Activated CD4-positive, alpha-beta T cell treated with anti-CD3 and anti-CD28 coated beads, Interleukin-2, Interleukin-4, amounts not matched to agents 100 ng/mL and 50 ng/mL, durations not matched to agents 16 hours and 8 hours (primary cell): Measurements from ENCODE around the gene LANCL1.

Experiments used
- DNase-seq: peaks from one replicate; pipeline ENCODE4 v3.0.0-alpha.2; 2020; ENCODE audit warnings: low spot score

Gene LANCL1

DNA sequence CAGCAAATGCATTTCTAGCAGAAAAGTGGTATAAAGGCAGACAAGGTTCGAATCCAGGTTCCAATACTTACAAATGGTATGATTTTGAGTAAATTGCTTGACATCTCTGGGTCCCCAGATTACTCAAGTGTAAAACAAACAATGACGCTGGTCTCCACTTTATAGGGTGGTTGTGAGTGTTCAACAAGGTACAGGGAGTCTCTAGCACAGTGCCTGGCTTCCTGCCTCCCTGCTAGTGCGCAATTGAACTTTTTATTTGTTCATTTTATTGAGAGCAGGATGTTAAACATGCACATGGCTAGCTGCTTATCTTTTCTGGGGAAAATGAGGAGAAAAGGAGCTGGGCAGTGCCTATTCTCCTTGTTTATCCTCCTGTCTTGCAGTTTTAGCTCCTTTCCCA is 86.7 kb downstream of the LANCL1 start:
- DNase-seq: no peak

DNA sequence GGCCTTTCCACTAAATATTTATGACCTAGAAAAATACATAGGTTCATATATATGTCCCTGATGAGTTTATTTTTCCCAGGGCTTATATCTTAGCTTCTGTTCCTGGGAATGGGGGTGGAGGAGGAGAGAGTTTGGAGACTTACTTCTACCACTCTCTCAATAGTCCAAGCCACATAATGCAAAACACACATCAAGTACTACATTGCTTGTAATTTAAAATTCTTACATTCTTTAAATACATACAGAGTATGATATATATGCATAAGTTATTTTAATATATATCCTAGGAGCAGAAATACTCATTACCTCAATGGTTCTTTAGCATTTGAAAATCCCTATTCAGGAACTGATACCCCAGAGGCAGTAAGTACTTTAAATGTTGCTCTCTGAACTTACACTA is 88.4 kb downstream of the LANCL1 start:
- DNase-seq: no peak

DNA sequence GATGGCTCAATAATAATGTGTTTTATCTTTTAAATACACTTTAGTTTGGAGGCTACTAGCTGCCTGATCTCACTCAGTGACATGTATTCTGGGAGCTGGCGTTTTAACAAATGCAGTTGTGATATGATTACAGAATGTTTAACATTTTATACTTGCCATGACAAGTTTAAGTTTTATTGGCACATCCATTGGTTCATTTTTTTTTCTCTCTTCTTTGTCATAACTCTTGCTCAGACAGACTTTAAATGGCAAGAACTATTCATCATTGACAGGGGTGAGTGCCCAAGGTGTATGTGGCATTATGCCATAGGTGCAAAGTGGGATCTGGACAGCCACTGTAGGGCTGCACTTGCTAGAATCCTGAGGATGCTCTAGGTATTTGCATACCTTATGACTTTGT is 89.5 kb downstream of the LANCL1 start:
- no peak for DNase-seq
